Measurements from ENCODE around the gene LARGE1. TPM values are rescaled to one million over a fixed set of nuclear protein-coding genes. Genes with fewer than 3 reads are reported as not detected.

The LARGE1 gene
- total and polyA plus RNA-seq, 8 donors: 4.1 to 29.3 (median 13.7) TPM

DNA sequence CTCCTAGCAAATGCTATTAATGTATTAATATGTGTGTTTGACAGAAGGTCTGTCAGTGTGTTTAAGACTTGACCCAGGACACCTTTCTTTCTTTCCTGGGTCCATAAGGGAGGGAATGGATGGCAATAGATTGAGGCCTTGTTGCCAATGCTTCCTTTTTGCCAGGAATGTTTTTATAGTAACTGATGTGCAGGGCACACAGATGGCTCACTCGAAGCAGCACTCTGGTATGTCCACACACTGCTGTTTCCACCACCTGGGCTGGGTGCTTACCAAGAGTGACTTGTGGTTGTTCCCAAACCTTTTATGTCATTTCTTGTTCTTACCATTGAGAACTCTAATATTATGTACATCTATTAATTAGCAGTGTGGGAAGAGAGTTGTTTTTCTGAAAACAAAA lies 465.2 kb downstream of the LARGE1 start:
- ATAC-seq (no peak), DNase-seq (no peak), FAIRE-seq (no peak)
- no peaks in the 10 kb centered on the region for H3K4me1 ChIP-seq
- H3K4me3 ChIP-seq: no peak overlapping the region
- no peaks in the 10 kb centered on the region for H3K9me3 ChIP-seq
- intact Hi-C loops (cut with DNase I): no loop called here
- H3K27me3 ChIP-seq: no peaks in the 10 kb centered on the region
- no peak overlapping the region for H3K27ac ChIP-seq
- H3K36me3 ChIP-seq: no peaks in the 10 kb centered on the region
- TF ChIP-seq, protein P1, sequence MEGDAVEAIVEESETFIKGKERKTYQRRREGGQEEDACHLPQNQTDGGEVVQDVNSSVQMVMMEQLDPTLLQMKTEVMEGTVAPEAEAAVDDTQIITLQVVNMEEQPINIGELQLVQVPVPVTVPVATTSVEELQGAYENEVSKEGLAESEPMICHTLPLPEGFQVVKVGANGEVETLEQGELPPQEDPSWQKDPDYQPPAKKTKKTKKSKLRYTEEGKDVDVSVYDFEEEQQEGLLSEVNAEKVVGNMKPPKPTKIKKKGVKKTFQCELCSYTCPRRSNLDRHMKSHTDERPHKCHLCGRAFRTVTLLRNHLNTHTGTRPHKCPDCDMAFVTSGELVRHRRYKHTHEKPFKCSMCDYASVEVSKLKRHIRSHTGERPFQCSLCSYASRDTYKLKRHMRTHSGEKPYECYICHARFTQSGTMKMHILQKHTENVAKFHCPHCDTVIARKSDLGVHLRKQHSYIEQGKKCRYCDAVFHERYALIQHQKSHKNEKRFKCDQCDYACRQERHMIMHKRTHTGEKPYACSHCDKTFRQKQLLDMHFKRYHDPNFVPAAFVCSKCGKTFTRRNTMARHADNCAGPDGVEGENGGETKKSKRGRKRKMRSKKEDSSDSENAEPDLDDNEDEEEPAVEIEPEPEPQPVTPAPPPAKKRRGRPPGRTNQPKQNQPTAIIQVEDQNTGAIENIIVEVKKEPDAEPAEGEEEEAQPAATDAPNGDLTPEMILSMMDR (IDR thresholded peaks at IDR 0.05): no peak
- WGBS, 2 donors: 91 to 92% methylated on average over 1 of the region's 1 CpG

- intact Hi-C loops (cut with DNase I): no loop called here
- H3K27me3 ChIP-seq: no peaks in the 10 kb centered on the region
- ATAC-seq: no peak
- TF ChIP-seq, protein P1 (IDR thresholded peaks at IDR 0.05): no peak
- no peak for DNase-seq
- H3K9me3 ChIP-seq: no peaks in the 10 kb centered on the region
- FAIRE-seq: no peak
- 64 to 70% methylated on average over 6 of the region's 6 CpGs for WGBS, 2 donors
- H3K36me3 ChIP-seq: no peaks in the 10 kb centered on the region
- H3K4me3 ChIP-seq: no peak overlapping the region
- H3K27ac ChIP-seq: no peak overlapping the region
- H3K4me1 ChIP-seq: no peaks in the 10 kb centered on the region
Observed at GRCh38 chr22:33451866-33452469, 468.3 kb downstream of the LARGE1 start.

DNA sequence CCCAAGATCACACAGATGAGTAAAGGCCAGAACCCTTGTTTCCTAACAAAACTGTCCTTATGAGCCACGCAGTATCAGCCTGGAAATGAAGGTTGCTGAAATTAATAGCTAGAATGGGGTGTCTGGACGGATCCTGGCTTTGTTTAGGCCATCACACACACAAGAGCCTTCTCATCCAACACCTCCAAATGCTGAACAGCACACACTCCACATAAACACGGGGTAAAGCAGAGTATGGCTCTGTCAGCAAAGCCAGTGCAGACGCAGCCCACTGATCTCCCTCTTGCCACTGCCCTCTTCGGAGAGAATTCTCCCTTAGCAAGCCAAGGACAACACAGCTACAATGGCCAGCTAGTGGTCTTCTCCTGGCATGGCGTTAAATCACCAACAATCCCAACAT lies 469.5 kb downstream of the LARGE1 start:
- H3K27ac ChIP-seq: no peak overlapping the region
- no peak for FAIRE-seq
- ATAC-seq: no peak
- whole genome bisulfite sequencing, 2 donors: 72 to 92% methylated on average over 6 of the region's 6 CpGs
- no peak overlapping the region for H3K4me3 ChIP-seq
- no peaks in the 10 kb centered on the region for H3K4me1 ChIP-seq
- H3K36me3 ChIP-seq: no peaks in the 10 kb centered on the region
- H3K9me3 ChIP-seq: no peaks in the 10 kb centered on the region
- TF ChIP-seq, protein P1 (IDR thresholded peaks at IDR 0.05): no peak
- intact Hi-C loops (cut with DNase I): no loop called here
- no peak for DNase-seq
- H3K27me3 ChIP-seq: no peaks in the 10 kb centered on the region

GRCh38 chr22:33447733-33448132 lies 472.5 kb downstream of the LARGE1 start:
- intact Hi-C loops (cut with DNase I): no loop called here

GRCh38 chr22:33443683-33444082 lies 476.6 kb downstream of the LARGE1 start:
- ATAC-seq (no peak), DNase-seq (no peak), FAIRE-seq (no peak)
- Histone ChIP-seq H3K4me3 (no peak overlapping the region), H3K4me1 (no peaks in the 10 kb centered on the region), H3K27me3 (no peaks in the 10 kb centered on the region), H3K9me3 (no peaks in the 10 kb centered on the region), H3K36me3 (no peaks in the 10 kb centered on the region), H3K27ac (no peak overlapping the region)
- TF ChIP-seq, protein P1 (IDR thresholded peaks at IDR 0.05): no peak
- intact Hi-C loops (cut with DNase I): no loop called here
- WGBS, 2 donors: 88 to 92% methylated on average over 6 of the region's 6 CpGs

More at GRCh38 chr22:33447733-33448132, 472.5 kb downstream of the LARGE1 start:
- Histone ChIP-seq H3K27me3 (no peaks in the 10 kb centered on the region), H3K4me3 (no peak overlapping the region), H3K27ac (no peak overlapping the region), H3K9me3 (no peaks in the 10 kb centered on the region), H3K36me3 (no peaks in the 10 kb centered on the region), H3K4me1 (no peaks in the 10 kb centered on the region)
- TF ChIP-seq, protein P1 (IDR thresholded peaks at IDR 0.05): no peak
- DNase-seq: no peak
- WGBS, 2 donors: 95 to 96% methylated on average over 5 of the region's 5 CpGs
- ATAC-seq: no peak
- no peak for FAIRE-seq
